GM18909 (cell line): ENCODE data around the gene TUBG2.

Source experiments
- ATAC-seq: cut with Tn5 transposase; IDR thresholded peaks from one replicate; pipeline ENCODE4 v1.9.1; 2021; ENCODE audit warnings: mild to moderate bottlenecking; ENCODE audit not compliant: unreplicated experiment, poor library complexity

Gene TUBG2

GRCh38 chr17:42692489-42692888 is 33.4 kb downstream of the TUBG2 start:
- no peak for ATAC-seq

GRCh38 chr17:42694524-42694923 is 35.4 kb downstream of the TUBG2 start:
- no peak for ATAC-seq

- no peak for ATAC-seq
These were observed 36.4 kb downstream of the TUBG2 start for GRCh38 chr17:42695500-42695899.

- no peak for ATAC-seq
These were observed 38.2 kb downstream of the TUBG2 start for GRCh38 chr17:42697108-42697811.

GRCh38 chr17:42698736-42699414 is 39.8 kb downstream of the TUBG2 start:
- ATAC-seq = no peak

GRCh38 chr17:42699415-42699740 is 40.3 kb downstream of the TUBG2 start:
- ATAC-seq = no peak

GRCh38 chr17:42700586-42701289 is 41.7 kb downstream of the TUBG2 start:
- ATAC-seq = no peak

GRCh38 chr17:42702446-42702845 is 43.4 kb downstream of the TUBG2 start:
- no peak for ATAC-seq

- peak; percentile 20 for ATAC-seq
These were observed 45.4 kb downstream of the TUBG2 start for GRCh38 chr17:42704490-42704836.

- peak; percentile 74 for ATAC-seq
These were observed 45.9 kb downstream of the TUBG2 start for GRCh38 chr17:42704837-42705494.

GRCh38 chr17:42706732-42707131 is 47.6 kb downstream of the TUBG2 start:
- ATAC-seq = no peak

GRCh38 chr17:42708588-42708987 is 49.5 kb downstream of the TUBG2 start:
- no peak for ATAC-seq

- ATAC-seq = no peak
These were observed 50.5 kb downstream of the TUBG2 start for GRCh38 chr17:42709561-42709960.
